H9 (cell line): ENCODE data around the gene CHMP4B. TPM values are rescaled to one million over a fixed set of nuclear protein-coding genes. Genes with fewer than 3 reads are reported as not detected.

Experiments used
- DNase-seq: peaks from one replicate; pipeline ENCODE4 v3.0.0-alpha.2; 2017
- H2AFZ ChIP-seq: one replicate; pipeline ENCODE4 v1.6.1; 2013; ENCODE audit warnings: mild to moderate bottlenecking, low read length, control low read depth, moderate library complexity
- H2AK5ac ChIP-seq: 2 replicates; pipeline ENCODE4 v1.6.1; 2013; ENCODE audit warnings: low read length, control low read depth, mixed read lengths; ENCODE audit not compliant: insufficient read length
- H2BK120ac ChIP-seq: one replicate; pipeline ENCODE4 v1.6.1; 2013; ENCODE audit warnings: low read depth, mild to moderate bottlenecking, low read length, control low read depth, inconsistent platforms; ENCODE audit not compliant: poor library complexity, severe bottlenecking
- H2BK12ac ChIP-seq: 2 replicates; pipeline ENCODE4 v1.6.1; 2013; ENCODE audit warnings: low read length, control low read depth, mixed read lengths, low read depth; ENCODE audit not compliant: insufficient read length
- H2BK15ac ChIP-seq: 2 replicates; pipeline ENCODE4 v1.6.1; 2013; ENCODE audit warnings: low read depth, low read length, control low read depth
- H2BK20ac ChIP-seq: one replicate; pipeline ENCODE4 v1.6.1; 2013; ENCODE audit warnings: low read depth, mild to moderate bottlenecking, low read length, control low read depth, inconsistent platforms; ENCODE audit not compliant: poor library complexity, severe bottlenecking
- H2BK5ac ChIP-seq: 2 replicates; pipeline ENCODE4 v1.6.1; 2013; ENCODE audit warnings: low read length, control low read depth, mixed read lengths; ENCODE audit not compliant: insufficient read length
- H3K14ac ChIP-seq: 2 replicates; pipeline ENCODE4 v1.6.1; 2013; ENCODE audit warnings: low read length, control low read depth; ENCODE audit not compliant: insufficient read depth
- H3K18ac ChIP-seq: 2 replicates; pipeline ENCODE4 v1.6.1; 2013; ENCODE audit warnings: low read depth, mild to moderate bottlenecking, mixed read lengths, low read length, control low read depth; ENCODE audit not compliant: insufficient read length
- H3K23ac ChIP-seq: 2 replicates; pipeline ENCODE4 v1.6.1; 2013; ENCODE audit warnings: low read length, control low read depth, mixed read lengths, low read depth; ENCODE audit not compliant: insufficient read length
- H3K23me2 ChIP-seq: 2 replicates; pipeline ENCODE4 v1.6.1; 2013; ENCODE audit warnings: low read depth, mild to moderate bottlenecking, mixed read lengths, low read length, control low read depth; ENCODE audit not compliant: insufficient read length, poor library complexity, severe bottlenecking
- H3K27ac ChIP-seq: 2 replicates; pipeline ENCODE4 v1.5.1; 2013; ENCODE audit warnings: low read length, control low read depth, mixed read lengths, low read depth; ENCODE audit not compliant: insufficient read length
- H3K27me3 ChIP-seq: 2 replicates; pipeline ENCODE4 v1.6.1; 2013; ENCODE audit warnings: low read length, control low read depth, inconsistent platforms; ENCODE audit not compliant: insufficient read depth
- H3K4ac ChIP-seq: 2 replicates; pipeline ENCODE4 v1.6.1; 2013; ENCODE audit warnings: low read depth, mild to moderate bottlenecking, control low read depth, inconsistent platforms, low read length, moderate library complexity
- H3K4me1 ChIP-seq: 2 replicates; pipeline ENCODE4 v1.6.1; 2013; ENCODE audit warnings: low read length, control low read depth, inconsistent platforms; ENCODE audit not compliant: insufficient read depth
- H3K4me2 ChIP-seq: 2 replicates; pipeline ENCODE4 v1.6.1; 2013; ENCODE audit warnings: low read length, control low read depth, mixed read lengths; ENCODE audit not compliant: insufficient read length, insufficient read depth
- H3K56ac ChIP-seq: 2 replicates; pipeline ENCODE4 v1.6.1; 2013; ENCODE audit warnings: low read depth, mild to moderate bottlenecking, mixed read lengths, low read length, control low read depth; ENCODE audit not compliant: insufficient read length
- H3K79me1 ChIP-seq: 2 replicates; pipeline ENCODE4 v1.6.1; 2013; ENCODE audit warnings: low read depth, mild to moderate bottlenecking, moderate library complexity, low read length, control low read depth, inconsistent platforms; ENCODE audit not compliant: insufficient read depth, poor library complexity, severe bottlenecking
- H3K79me2 ChIP-seq: 2 replicates; pipeline ENCODE4 v1.6.1; 2013; ENCODE audit warnings: low read length, control low read depth, inconsistent platforms; ENCODE audit not compliant: insufficient read depth
- H3K9ac ChIP-seq: 2 replicates; pipeline ENCODE4 v1.6.1; 2013; ENCODE audit warnings: low read length, control low read depth, mixed read lengths; ENCODE audit not compliant: insufficient read length; ENCODE audit errors: extremely low read depth
- H3K9me3 ChIP-seq: one replicate; pipeline ENCODE4 v1.6.1; 2013; ENCODE audit warnings: low read depth, low read length, inconsistent platforms; ENCODE audit not compliant: control insufficient read depth
- H3T11ph ChIP-seq: one replicate; pipeline ENCODE4 v1.6.1; 2013; ENCODE audit warnings: mild to moderate bottlenecking, low read length, control low read depth, inconsistent platforms
- H4K20me1 ChIP-seq: one replicate; pipeline ENCODE4 v1.6.1; 2013; ENCODE audit not compliant: control insufficient read depth, insufficient read length, insufficient read depth
- H4K5ac ChIP-seq: 2 replicates; pipeline ENCODE4 v1.6.1; 2013; ENCODE audit warnings: low read depth, mild to moderate bottlenecking, mixed read lengths, low read length, control low read depth; ENCODE audit not compliant: insufficient read length
- H4K8ac ChIP-seq: replicated peaks from 2 replicates; pipeline ENCODE4 v1.6.1; 2013; ENCODE audit warnings: low read length, control low read depth, mixed read lengths, low read depth; ENCODE audit not compliant: insufficient read length
- H4K91ac ChIP-seq: 2 replicates; pipeline ENCODE4 v1.6.1; 2013; ENCODE audit warnings: low read depth, mild to moderate bottlenecking, moderate library complexity, mixed read lengths, low read length, control low read depth; ENCODE audit not compliant: insufficient read length
- H3K27ac Mint-ChIP-seq, 3 experiments: 2 replicates in 2 of 3; 3 replicates in 1 of 3; pipeline ENCODE4 v1.8.0; 2020 to 2021; ENCODE audit warnings: mixed read lengths in 3 of 3, mild to moderate bottlenecking in 1 of 3, moderate library complexity in 1 of 3
- H3K27me3 Mint-ChIP-seq: 2 replicates; pipeline ENCODE4 v1.8.0; 2021; ENCODE audit warnings: low read depth, mild to moderate bottlenecking, moderate library complexity, mixed read lengths
- H3K36me3 Mint-ChIP-seq, 3 experiments: 2 replicates in 2 of 3; 3 replicates in 1 of 3; pipeline ENCODE4 v1.8.0; 2020 to 2021; ENCODE audit warnings: low read depth in 3 of 3, mixed read lengths in 3 of 3; ENCODE audit not compliant: insufficient read depth in 1 of 3
- H3K4me1 Mint-ChIP-seq, 2 experiments: 2 replicates each; pipeline ENCODE4 v1.8.0; 2020; ENCODE audit warnings: mixed read lengths in 2 of 2
- H3K4me3 Mint-ChIP-seq, 2 experiments: 2 replicates in 1 of 2; 3 replicates in 1 of 2; pipeline ENCODE4 v1.8.0; 2020 to 2021; ENCODE audit warnings: mild to moderate bottlenecking in 2 of 2, mixed read lengths in 2 of 2, moderate library complexity in 1 of 2
- H3K9me3 Mint-ChIP-seq, 2 experiments: 2 replicates in 1 of 2; 3 replicates in 1 of 2; pipeline ENCODE4 v1.8.0; 2020; ENCODE audit warnings: mild to moderate bottlenecking in 2 of 2, mixed read lengths in 2 of 2, moderate library complexity in 1 of 2
- CTCF ChIP-seq: fragments of 200-600 bp; sonication (generic); conservative IDR thresholded peaks from 3 replicates; pipeline ENCODE4 v1.8.0; 2021; ENCODE audit warnings: antibody characterized with exemption, mild to moderate bottlenecking
- WGBS: extraction: QIAGEN DNeasy Blood & Tissue Kit; methylation state at CpG from one replicate; pipeline ENCODE4 v1.1.7; 2013; ENCODE audit warnings: missing lambda C conversion rate, low lambda C conversion rate, mixed read lengths; ENCODE audit not compliant: insufficient read length; ENCODE audit errors: extremely low coverage; 5-methylcytosine and 5-hydroxymethylcytosine counted together
- total RNA-seq: library from RNA; stranded (reverse); gene quantifications from 2 replicates; pipeline ENCODE4 v1.2.1, GENCODE V29; 2021

The CHMP4B gene
- total RNA-seq, 1 experiment from 2014 or later: 94.9 TPM

GRCh38 chr20:33765099-33765498, 46.0 kb upstream of the CHMP4B start:
- peaks cover 2% of the 10 kb centered on the region for H4K20me1 ChIP-seq
- H2BK120ac ChIP-seq: no peak overlapping the region
- no CpG with 5 or more reads among the region's 2 CpGs for WGBS
- no peak overlapping the region for H3K14ac ChIP-seq
- no peaks in the 10 kb centered on the region for H3K79me2 ChIP-seq
- Mint-ChIP-seq H3K9me3 (no peaks in the 10 kb centered on the region), H3K27me3 (no peaks in the 10 kb centered on the region), H3K4me1 (peaks cover 0 to 7% of the 10 kb centered on the region in 2 experiments; a peak in 1 of 4 replicates), H3K36me3 (peaks cover 4 to 33% (median 5%) of the 10 kb centered on the region in 3 experiments; a peak in 5 of 7 replicates), H3K4me3 (no peak overlapping the region), H3K27ac (no peak overlapping the region)
- no peak overlapping the region for H3K4me2 ChIP-seq
- H3K23me2 ChIP-seq: no peaks in the 10 kb centered on the region
- no peak overlapping the region for H3T11ph ChIP-seq
- no peak overlapping the region for H3K9ac ChIP-seq
- no peak overlapping the region for H3K4ac ChIP-seq
- no peak overlapping the region for H2AK5ac ChIP-seq
- H3K23ac ChIP-seq: no peak overlapping the region
- no peak overlapping the region for H2BK12ac ChIP-seq
- H2BK15ac ChIP-seq: no peak overlapping the region
- no peak overlapping the region for H2AFZ ChIP-seq
- H3K18ac ChIP-seq: no peak overlapping the region
- DNase-seq: no peak
- no peak overlapping the region for H3K27ac ChIP-seq
- no peaks in the 10 kb centered on the region for H3K4me1 ChIP-seq
- H4K8ac ChIP-seq: no peak overlapping the region
- H4K5ac ChIP-seq: no peak overlapping the region
- no peaks in the 10 kb centered on the region for H3K9me3 ChIP-seq
- H3K27me3 ChIP-seq: no peaks in the 10 kb centered on the region
- H4K91ac ChIP-seq: no peak overlapping the region
- H3K79me1 ChIP-seq: no peaks in the 10 kb centered on the region
- H2BK5ac ChIP-seq: no peak overlapping the region
- no peak overlapping the region for H2BK20ac ChIP-seq
- H3K56ac ChIP-seq: no peak overlapping the region
- TF ChIP-seq CTCF: no peak
